NCI-H226 (cell line): ENCODE results near the gene C5AR2.
"Not testable (repeated sequence)": the region's sequence is repeated elsewhere in the genome, so short reads cannot be mapped to it uniquely, and the experiment has no call there.

Source experiments
- DNase-seq: peaks from one replicate; pipeline ENCODE4 v3.0.0-alpha.2; 2015

The C5AR2 gene

GRCh38 chr19:47324502-47324901 is 7.5 kb upstream of the C5AR2 start:
- DNase-seq, result no peak

GRCh38 chr19:47330466-47330869 is 1.5 kb upstream of the C5AR2 start:
- DNase-seq, result no peak

- no peak for DNase-seq
Measured at GRCh38 chr19:47331490-47331889, 485 bp upstream of the C5AR2 start.

- DNase-seq, result not testable (repeated sequence)
Measured at GRCh38 chr19:47336765-47337718, 5.1 kb downstream of the C5AR2 start.

GRCh38 chr19:47339196-47339880 is 7.4 kb downstream of the C5AR2 start:
- no peak for DNase-seq

GRCh38 chr19:47340477-47341208 is 8.7 kb downstream of the C5AR2 start:
- DNase-seq, result no peak

GRCh38 chr19:47341734-47342133 is 9.8 kb downstream of the C5AR2 start:
- no peak for DNase-seq

- DNase-seq, result no peak
Measured at GRCh38 chr19:47343194-47343802, 11.3 kb downstream of the C5AR2 start.

- no peak for DNase-seq
Measured at GRCh38 chr19:47344425-47344824, 12.4 kb downstream of the C5AR2 start.

GRCh38 chr19:47346024-47346423 is 14.0 kb downstream of the C5AR2 start:
- not testable (repeated sequence) for DNase-seq

- peak; percentile 94 for DNase-seq
Measured at GRCh38 chr19:47348819-47349795, 17.1 kb downstream of the C5AR2 start, which contains the start of gene DHX34. DHX34 (plus strand) TSS chr19:47349315; CDS start chr19:47353031, 3,716 bp downstream.

- DNase-seq, result no peak
Measured at GRCh38 chr19:47350630-47351029, 18.7 kb downstream of the C5AR2 start.

- peak; percentile 40 for DNase-seq
Measured at GRCh38 chr19:47351548-47351947, 19.6 kb downstream of the C5AR2 start.

GRCh38 chr19:47352095-47352494 is 20.1 kb downstream of the C5AR2 start:
- DNase-seq, result no peak

GRCh38 chr19:47353307-47353712 is 21.3 kb downstream of the C5AR2 start:
- no peak for DNase-seq

- no peak for DNase-seq
Measured at GRCh38 chr19:47356900-47357299, 24.9 kb downstream of the C5AR2 start.

- no peak for DNase-seq
Measured at GRCh38 chr19:47357788-47358680, 26.1 kb downstream of the C5AR2 start.

GRCh38 chr19:47358936-47359335 is 27.0 kb downstream of the C5AR2 start:
- DNase-seq, result no peak

GRCh38 chr19:47362321-47362720 is 30.3 kb downstream of the C5AR2 start:
- no peak for DNase-seq

GRCh38 chr19:47363758-47364531 is 32.0 kb downstream of the C5AR2 start:
- peak; percentile 66 for DNase-seq
